ENCODE measurements around the gene CNBP. TPM values are rescaled to one million over a fixed set of nuclear protein-coding genes. Genes with fewer than 3 reads are reported as not detected.
A peak's percentile ranks its signal among the peaks of the same experiment; 100 is the strongest.

CNBP gene
- total RNA-seq, 2 experiments from 2014 or later, result 490 to 500 TPM

DNA sequence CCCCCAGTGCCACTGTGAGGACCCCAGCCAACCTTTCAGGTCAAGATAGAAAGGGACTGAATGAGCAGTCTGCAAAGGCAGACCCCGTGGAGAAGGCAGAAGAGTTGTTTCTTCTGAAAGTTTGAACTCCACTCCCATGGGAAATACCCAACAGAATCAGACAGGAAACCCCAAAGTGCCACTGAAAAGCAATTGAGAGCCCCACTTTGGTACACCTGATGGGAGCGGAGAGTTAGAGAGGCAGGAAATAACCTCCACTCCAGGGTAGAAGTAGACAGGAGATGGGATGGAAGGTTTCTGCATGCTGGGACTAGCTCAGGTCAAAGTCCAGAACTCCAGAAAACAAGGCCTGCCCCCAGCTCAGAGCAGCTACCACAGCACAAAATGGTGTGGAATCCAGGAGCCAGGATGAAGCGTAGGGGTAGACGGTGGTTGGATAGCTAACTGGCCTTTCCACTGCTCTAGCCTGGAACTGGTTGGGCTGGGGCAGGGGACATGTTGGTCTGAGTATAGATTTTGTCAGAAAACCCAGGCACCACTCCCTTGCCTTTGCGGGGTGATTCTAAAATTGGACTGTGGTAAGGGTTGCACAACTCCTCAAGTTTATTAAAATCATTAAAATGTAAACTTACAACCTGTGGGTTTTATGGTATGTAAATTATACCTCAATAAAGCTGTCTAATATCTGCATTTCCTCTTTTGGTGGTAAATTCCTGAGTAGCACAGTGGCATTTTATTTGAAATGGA lies 60.2 kb downstream of the CNBP start:
- Mint-ChIP-seq H3K27me3 (ENCODE audit: low read depth) (no peaks in the 10 kb centered on the region), H3K27ac (peak overlapping the region; percentile 14), H3K36me3 (ENCODE audit: low read depth) (peaks cover 20% of the 10 kb centered on the region), H3K4me3 (peak overlapping the region; percentile 10), H3K4me1 (ENCODE audit: low read depth) (peaks cover 20% of the 10 kb centered on the region), H3K9me3 (no peaks in the 10 kb centered on the region)
- intact Hi-C loops (cut with micrococcal nuclease), result loop anchor here (5.0 kb wide), 3 partner anchors 319 to 506 kb away; partner anchors contain the start of genes IFT122 and RAB7A
- CTCF ChIA-PET, result interaction anchor here (0.5 to 8.7 kb wide), 7 partner anchors 9 to 154 kb away, joined by 3 to 63 read pairs (median 3); no protein-coding TSS in a partner anchor
- DNase-seq, result no peak

DNA sequence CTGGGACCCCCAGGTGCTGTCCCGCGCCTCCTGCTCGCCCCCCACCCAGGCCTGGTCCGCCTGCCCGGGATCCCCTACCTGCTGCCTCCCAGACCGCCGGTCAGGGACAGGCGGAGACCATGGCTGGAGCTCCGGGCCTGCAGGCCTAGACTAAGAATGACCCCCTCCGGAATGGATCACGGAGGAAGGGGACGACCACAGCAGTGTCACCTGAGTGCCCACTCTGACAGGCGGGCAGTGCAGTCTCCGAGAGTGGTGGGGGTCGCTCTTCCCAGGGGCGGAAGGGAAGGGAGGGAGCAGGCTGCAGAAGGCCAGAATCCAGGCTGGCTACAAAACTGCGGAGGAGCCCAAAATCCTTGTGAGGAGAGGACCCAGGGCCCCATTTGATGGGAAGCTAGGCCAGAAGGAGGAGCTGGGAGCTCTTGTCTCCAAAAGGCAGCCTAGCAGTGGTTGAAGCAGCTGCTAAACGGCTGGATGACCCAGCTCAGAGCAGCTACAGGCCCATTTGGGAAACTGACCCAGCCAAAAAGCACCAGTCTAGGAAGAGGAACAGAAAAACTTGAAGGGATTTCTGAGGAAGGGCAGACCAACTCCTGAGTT lies 61.2 kb downstream of the CNBP start:
- H3K9me3 Mint-ChIP-seq, result no peaks in the 10 kb centered on the region
- CTCF ChIA-PET, result interaction anchor here (0.5 to 8.7 kb wide), 11 partner anchors 9 to 153 kb away, joined by 3 to 63 read pairs (median 3); no protein-coding TSS in a partner anchor
- no peaks in the 10 kb centered on the region for H3K27me3 Mint-ChIP-seq (ENCODE audit: low read depth)
- peak overlapping the region; percentile 77 for H3K27ac Mint-ChIP-seq
- DNase-seq, result no peak
- intact Hi-C loops (cut with micrococcal nuclease), result loop anchor here (5.0 kb wide), 3 partner anchors 320 to 505 kb away; partner anchors contain the start of genes IFT122 and RAB7A
- H3K4me3 Mint-ChIP-seq, result peak overlapping the region; percentile 64
- H3K4me1 Mint-ChIP-seq (ENCODE audit: low read depth), result peaks cover 29% of the 10 kb centered on the region
- H3K36me3 Mint-ChIP-seq (ENCODE audit: low read depth), result peaks cover 26% of the 10 kb centered on the region

DNA sequence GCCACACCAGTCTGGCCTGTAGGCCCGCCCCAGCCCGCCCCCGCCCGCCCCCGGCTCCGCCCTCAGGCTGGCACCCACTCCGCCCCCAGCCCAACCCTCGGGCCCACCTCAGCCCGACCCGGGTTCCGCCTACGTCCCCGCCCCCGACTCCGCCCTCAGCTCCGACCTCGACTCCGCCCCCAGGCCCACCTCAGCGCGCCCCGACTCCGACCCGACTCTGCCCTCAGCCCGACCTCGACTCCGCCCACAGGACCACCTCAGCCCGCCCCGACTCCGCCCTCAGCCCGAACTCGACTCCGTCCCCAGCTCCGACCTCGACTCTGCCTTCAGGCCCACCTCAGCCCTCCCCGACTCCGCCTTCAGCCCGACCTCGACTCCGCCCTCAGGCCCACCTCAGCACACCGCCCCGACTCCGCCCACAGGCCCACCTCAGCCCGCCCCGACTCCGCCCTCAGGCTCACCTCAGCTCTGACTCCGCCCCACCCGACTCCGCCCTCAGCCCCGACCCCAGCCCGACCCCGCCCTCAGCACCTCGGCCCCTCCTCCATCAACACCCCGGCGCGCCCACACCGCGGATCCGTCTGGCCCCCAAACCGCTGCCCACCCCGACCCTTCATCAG lies 61.8 kb downstream of the CNBP start, which contains the start of gene RAB43:
RAB43 (minus strand) TSS at position 13 of the 620 bp plus-strand sequence. CDS start 315 bp downstream, outside the sequence.
- Mint-ChIP-seq H3K27ac (peak within 1 kb of the TSS; percentile 99), H3K4me3 (peak within 1 kb of the TSS; percentile 94), H3K27me3 (ENCODE audit: low read depth) (no peaks in the 10 kb centered on the region), H3K9me3 (no peaks in the 10 kb centered on the region), H3K36me3 (ENCODE audit: low read depth) (peaks cover 32% of the 10 kb centered on the region), H3K4me1 (ENCODE audit: low read depth) (peaks cover 35% of the 10 kb centered on the region)
- intact Hi-C loops (cut with micrococcal nuclease), result loop anchor here (1.0 to 5.0 kb wide), 4 partner anchors 193 to 505 kb away; partner anchors contain the start of genes IFT122 and RAB7A
- CTCF ChIA-PET, result interaction anchor here (0.5 to 8.7 kb wide), 9 partner anchors 13 to 152 kb away, joined by 3 to 63 read pairs (median 3); no protein-coding TSS in a partner anchor
- DNase-seq, result peak; percentile 84

- Mint-ChIP-seq H3K4me3 (peak overlapping the region; percentile 94), H3K4me1 (ENCODE audit: low read depth) (peaks cover 41% of the 10 kb centered on the region), H3K9me3 (no peaks in the 10 kb centered on the region), H3K27me3 (ENCODE audit: low read depth) (no peaks in the 10 kb centered on the region), H3K27ac (peak overlapping the region; percentile 99), H3K36me3 (ENCODE audit: low read depth) (peaks cover 37% of the 10 kb centered on the region)
- intact Hi-C loops (cut with micrococcal nuclease), result loop anchor here (1.0 to 5.0 kb wide), 4 partner anchors 194 to 504 kb away; partner anchors contain the start of genes IFT122 and RAB7A
- peak; percentile 56 for DNase-seq
- CTCF ChIA-PET, result interaction anchor here (0.5 to 8.7 kb wide), 8 partner anchors 12 to 151 kb away, joined by 3 to 63 read pairs (median 5); no protein-coding TSS in a partner anchor
Observed at GRCh38 chr3:129121016-129121791, 62.5 kb downstream of the CNBP start.

DNA sequence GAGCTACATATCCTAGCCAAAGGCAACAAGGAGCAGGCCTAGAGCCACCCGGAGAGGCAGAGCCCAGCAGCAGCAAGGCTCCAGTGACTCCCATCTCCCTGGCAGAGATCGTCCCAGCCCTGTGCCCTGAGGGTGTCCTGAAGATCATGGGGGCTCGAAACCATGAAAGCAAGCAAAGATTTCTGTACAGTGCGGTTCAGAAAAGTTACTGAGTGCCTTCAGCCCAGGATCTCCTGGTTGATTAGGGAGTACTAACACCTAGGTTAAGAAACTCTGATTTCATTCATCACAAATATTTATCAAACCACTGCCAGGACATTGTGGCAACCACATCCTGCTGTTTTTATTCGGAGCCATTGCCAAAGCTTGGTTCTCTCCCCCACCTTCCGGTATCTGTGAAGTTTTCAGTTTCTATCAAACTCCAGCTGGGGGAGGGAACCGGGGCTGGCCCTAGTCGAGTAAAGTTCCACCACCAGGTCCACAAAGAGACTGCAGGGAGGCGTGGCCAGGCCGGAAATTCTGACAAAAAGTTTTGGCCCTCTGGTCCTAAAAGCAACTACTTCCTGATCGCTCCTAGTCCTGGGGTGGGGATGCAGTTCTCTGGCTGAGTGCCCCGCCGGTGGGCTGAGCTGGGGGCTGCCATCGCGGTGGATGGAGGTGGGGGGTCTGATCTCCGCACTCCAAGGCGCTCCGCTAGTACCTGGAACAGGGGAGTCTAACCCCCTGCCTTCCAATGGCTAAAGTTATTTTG lies 63.3 kb downstream of the CNBP start:
- Mint-ChIP-seq H3K27ac (peak overlapping the region; percentile 99), H3K4me3 (peak overlapping the region; percentile 94), H3K4me1 (ENCODE audit: low read depth) (peaks cover 46% of the 10 kb centered on the region), H3K9me3 (no peaks in the 10 kb centered on the region), H3K27me3 (ENCODE audit: low read depth) (no peaks in the 10 kb centered on the region), H3K36me3 (ENCODE audit: low read depth) (peaks cover 42% of the 10 kb centered on the region)
- CTCF ChIA-PET, result interaction anchor here (1.1 to 8.7 kb wide), 9 partner anchors 12 to 150 kb away, joined by 3 to 63 read pairs (median 7); no protein-coding TSS in a partner anchor
- peak; percentile 98 for DNase-seq
- intact Hi-C loops (cut with micrococcal nuclease), result loop anchor here (1.0 to 5.0 kb wide), 12 partner anchors 8 to 503 kb away; partner anchors contain the start of genes CNBP, COPG1, HMCES and IFT122

GRCh38 chr3:129119365-129120100 lies 64.2 kb downstream of the CNBP start:
- H3K36me3 Mint-ChIP-seq (ENCODE audit: low read depth), result peaks cover 47% of the 10 kb centered on the region
- peak; percentile 60 for DNase-seq
- H3K27ac Mint-ChIP-seq, result peak overlapping the region; percentile 99
- no peaks in the 10 kb centered on the region for H3K9me3 Mint-ChIP-seq
- H3K4me3 Mint-ChIP-seq, result peak overlapping the region; percentile 94
- intact Hi-C loops (cut with micrococcal nuclease), result loop anchor here (1.0 to 10.0 kb wide), 13 partner anchors 7 to 1445 kb away; partner anchors contain the start of genes ABTB1, CNBP, COPG1 and EFCAB12
- CTCF ChIA-PET, result interaction anchor here (0.6 to 8.7 kb wide), 15 partner anchors 9 to 149 kb away, joined by 3 to 63 read pairs (median 3); partner anchors contain the start of gene ISY1
- H3K4me1 Mint-ChIP-seq (ENCODE audit: low read depth), result peaks cover 53% of the 10 kb centered on the region
- H3K27me3 Mint-ChIP-seq (ENCODE audit: low read depth), result no peaks in the 10 kb centered on the region

GRCh38 chr3:129118745-129119144 lies 65.0 kb downstream of the CNBP start:
- H3K27me3 Mint-ChIP-seq (ENCODE audit: low read depth), result no peaks in the 10 kb centered on the region

More at GRCh38 chr3:129118745-129119144, 65.0 kb downstream of the CNBP start:
- Mint-ChIP-seq H3K4me1 (ENCODE audit: low read depth) (peaks cover 61% of the 10 kb centered on the region), H3K9me3 (no peaks in the 10 kb centered on the region), H3K36me3 (ENCODE audit: low read depth) (peaks cover 53% of the 10 kb centered on the region), H3K4me3 (peak overlapping the region; percentile 94), H3K27ac (peak overlapping the region; percentile 99)
- CTCF ChIA-PET, result interaction anchor here (0.7 to 8.7 kb wide), 13 partner anchors 8 to 148 kb away, joined by 3 to 63 read pairs (median 4); no protein-coding TSS in a partner anchor
- peak; percentile 80 for DNase-seq
- intact Hi-C loops (cut with micrococcal nuclease), result loop anchor here (10.0 kb wide), 2 partner anchors 306 to 1444 kb away; partner anchors contain the start of genes ABTB1 and EFCAB12

Other genes starting within 250 kb of the CNBP start
- under 1 TPM; 0.32 to 0.48 TPM for gene CFAP92, start 189.8 kb downstream of the CNBP start, total RNA-seq
- gene EFCC1, start 182.6 kb downstream of the CNBP start, total RNA-seq, result under 1 TPM; 0.10 to 0.20 TPM
- gene GP9, start 123.1 kb downstream of the CNBP start, total RNA-seq, result not detected
- 10 to 100 TPM; 73.9 to 80.0 TPM for gene RAB43, start 62.1 kb downstream of the CNBP start, total RNA-seq
- 10 to 100 TPM; 56.8 to 65.4 TPM for gene ISY1, start 22.8 kb downstream of the CNBP start, total RNA-seq
- gene COPG1, start 65.7 kb upstream of the CNBP start, total RNA-seq, result 100 to 1,000 TPM; 125 to 128 TPM
- gene HMCES, start 95.0 kb upstream of the CNBP start, total RNA-seq, result 10 to 100 TPM; 35.0 to 35.8 TPM
- under 1 TPM; 0.37 to 0.81 TPM for gene EFCAB12, start 244.7 kb upstream of the CNBP start, total RNA-seq

Data from activated naive CD4-positive, alpha-beta T cell treated with anti-CD3 and anti-CD28 coated beads for 36 hours (primary cell).